Glomerular visceral epithelial cell (primary cell): ENCODE results near the gene FGF1.
"Not testable (repeated sequence)": the region's sequence is repeated elsewhere in the genome, so short reads cannot be mapped to it uniquely, and the experiment has no call there.

Experiments
- DNase-seq: peaks from one replicate; pipeline ENCODE4 v3.0.0-alpha.2; 2016; ENCODE audit errors: extremely low spot score

FGF1 gene

GRCh38 chr5:142671266-142671665 lies 14.6 kb downstream of the FGF1 start:
- DNase-seq, result no peak

- DNase-seq, result no peak
These were observed 15.1 kb downstream of the FGF1 start for GRCh38 chr5:142670804-142671203.

- DNase-seq, result no peak
These were observed 16.4 kb downstream of the FGF1 start for GRCh38 chr5:142669477-142669876.

GRCh38 chr5:142668336-142668735 lies 17.6 kb downstream of the FGF1 start:
- no peak for DNase-seq

GRCh38 chr5:142667831-142668230 lies 18.1 kb downstream of the FGF1 start:
- no peak for DNase-seq

- DNase-seq, result no peak
These were observed 21.3 kb downstream of the FGF1 start for GRCh38 chr5:142664636-142665035.

- DNase-seq, result no peak
These were observed 21.8 kb downstream of the FGF1 start for GRCh38 chr5:142664067-142664466.

- no peak for DNase-seq
These were observed 22.6 kb downstream of the FGF1 start for GRCh38 chr5:142663246-142663645.

- no peak for DNase-seq
These were observed 23.9 kb downstream of the FGF1 start for GRCh38 chr5:142661957-142662356.

- DNase-seq, result no peak
These were observed 24.7 kb downstream of the FGF1 start for GRCh38 chr5:142661143-142661542.

- DNase-seq, result no peak
These were observed 25.2 kb downstream of the FGF1 start for GRCh38 chr5:142660731-142661130.

GRCh38 chr5:142660196-142660595 lies 25.7 kb downstream of the FGF1 start:
- DNase-seq, result no peak

- DNase-seq, result no peak
These were observed 26.5 kb downstream of the FGF1 start for GRCh38 chr5:142659405-142659804.

- DNase-seq, result no peak
These were observed 27.6 kb downstream of the FGF1 start for GRCh38 chr5:142658278-142658677.

GRCh38 chr5:142657446-142657845 lies 28.4 kb downstream of the FGF1 start:
- no peak for DNase-seq

GRCh38 chr5:142655339-142656267 lies 30.3 kb downstream of the FGF1 start:
- peak; percentile 79 for DNase-seq

GRCh38 chr5:142654578-142655058 lies 31.3 kb downstream of the FGF1 start:
- DNase-seq, result no peak

GRCh38 chr5:142653321-142653720 lies 32.6 kb downstream of the FGF1 start:
- DNase-seq, result no peak

- DNase-seq, result no peak
These were observed 33.3 kb downstream of the FGF1 start for GRCh38 chr5:142652563-142652962.

GRCh38 chr5:142650881-142651280 lies 35.0 kb downstream of the FGF1 start:
- no peak for DNase-seq

GRCh38 chr5:142650060-142650459 lies 35.8 kb downstream of the FGF1 start:
- no peak for DNase-seq

- DNase-seq, result not testable (repeated sequence)
These were observed 37.8 kb downstream of the FGF1 start for GRCh38 chr5:142648108-142648507.

GRCh38 chr5:142645456-142645855 lies 40.4 kb downstream of the FGF1 start:
- DNase-seq, result no peak
